Hematopoietic multipotent progenitor cell treated with erythropoietin and hydrocortisone succinate and interleukin-3 and kit ligand, for 6 days (in vitro differentiated cells): ENCODE measurements around the gene TEX12.

Experiments
- DNase-seq: peaks from one replicate; pipeline ENCODE4 v3.0.0-alpha.2; 2015

Gene TEX12

GRCh38 chr11:112213753-112214152 lies 46.6 kb downstream of the TEX12 start:
- DNase-seq, result no peak

- no peak for DNase-seq
These were observed 48.4 kb downstream of the TEX12 start for GRCh38 chr11:112215621-112216020.

GRCh38 chr11:112216561-112217105 lies 49.5 kb downstream of the TEX12 start:
- DNase-seq, result no peak

- peak; percentile 91 for DNase-seq
These were observed 52.5 kb downstream of the TEX12 start for GRCh38 chr11:112219476-112220232.

- no peak for DNase-seq
These were observed 54.2 kb downstream of the TEX12 start for GRCh38 chr11:112221274-112221835.
